Posterior cingulate gyrus (tissue), 11 donors: ENCODE measurements around the gene SLAMF8.

Source experiments
- DNase-seq, 10 donors: peaks; one replicate each; pipeline versions ENCODE4 v3.0.0 to v3.0.0-alpha.2; 2020 to 2021; ENCODE audit warnings: mixed read lengths in 3 of 10
- intact Hi-C: fragments of 100-400 bp; cut with DNase I; formaldehyde crosslinking; loops from one replicate; pipeline ENCODE4 v1.15.1; 2023

The SLAMF8 gene

GRCh38 chr1:159815926-159816325, 10.7 kb upstream of the SLAMF8 start:
- no peak for DNase-seq
- intact Hi-C loops, result no loop called here

GRCh38 chr1:159817276-159818041, 9.2 kb upstream of the SLAMF8 start:
- intact Hi-C loops, result no loop called here
- no peak for DNase-seq

GRCh38 chr1:159821171-159821867, 5.4 kb upstream of the SLAMF8 start:
- intact Hi-C loops, result no loop called here
- peak in 1 of 10 donors; percentile 47 for DNase-seq

- intact Hi-C loops, result no loop called here
- DNase-seq, result no peak
These were observed 3.3 kb upstream of the SLAMF8 start for GRCh38 chr1:159823406-159823805.

- no peak for DNase-seq
These were observed 1.1 kb upstream of the SLAMF8 start for GRCh38 chr1:159825564-159825963.

GRCh38 chr1:159827102-159827490, 423 bp downstream of the SLAMF8 start:
- intact Hi-C loops, result no loop called here
- DNase-seq, result no peak

More at GRCh38 chr1:159825564-159825963, 1.1 kb upstream of the SLAMF8 start:
- intact Hi-C loops, result no loop called here

- intact Hi-C loops, result no loop called here
- DNase-seq, result no peak
These were observed 876 bp downstream of the SLAMF8 start for GRCh38 chr1:159827549-159827948.

GRCh38 chr1:159828176-159828575, 1.5 kb downstream of the SLAMF8 start:
- intact Hi-C loops, result no loop called here
- DNase-seq, result no peak

GRCh38 chr1:159828581-159829272, 2.1 kb downstream of the SLAMF8 start:
- intact Hi-C loops, result no loop called here
- DNase-seq, result no peak

GRCh38 chr1:159829273-159829634, 2.6 kb downstream of the SLAMF8 start:
- peak in 4 of 10 donors; percentile 17 to 43 (median 36) for DNase-seq
- intact Hi-C loops, result no loop called here

- intact Hi-C loops, result no loop called here
- no peak for DNase-seq
These were observed 3.3 kb downstream of the SLAMF8 start for GRCh38 chr1:159829822-159830465.

GRCh38 chr1:159830722-159831121, 4.0 kb downstream of the SLAMF8 start:
- intact Hi-C loops, result no loop called here

GRCh38 chr1:159831412-159832141, 4.9 kb downstream of the SLAMF8 start:
- intact Hi-C loops, result no loop called here
- no peak for DNase-seq

More at GRCh38 chr1:159830722-159831121, 4.0 kb downstream of the SLAMF8 start:
- DNase-seq, result no peak

- no peak for DNase-seq
- intact Hi-C loops, result no loop called here
These were observed 5.6 kb downstream of the SLAMF8 start for GRCh38 chr1:159832309-159832708.

- intact Hi-C loops, result no loop called here
These were observed 8.7 kb downstream of the SLAMF8 start for GRCh38 chr1:159835356-159835755.

GRCh38 chr1:159835862-159836525, 9.3 kb downstream of the SLAMF8 start:
- intact Hi-C loops, result no loop called here
- no peak for DNase-seq

More at GRCh38 chr1:159835356-159835755, 8.7 kb downstream of the SLAMF8 start:
- no peak for DNase-seq

GRCh38 chr1:159838715-159839114, 12.0 kb downstream of the SLAMF8 start:
- DNase-seq, result no peak
- intact Hi-C loops, result no loop called here

- DNase-seq, result no peak
- intact Hi-C loops, result no loop called here
These were observed 12.6 kb downstream of the SLAMF8 start for GRCh38 chr1:159839116-159839849.

- intact Hi-C loops, result no loop called here
- DNase-seq, result no peak
These were observed 15.1 kb downstream of the SLAMF8 start for GRCh38 chr1:159841749-159842148.
